M059J (cell line): ENCODE data around the gene GRIK1. TPM values are rescaled to one million over a fixed set of nuclear protein-coding genes. Genes with fewer than 3 reads are reported as not detected.
"Not testable (repeated sequence)": the region's sequence is repeated elsewhere in the genome, so short reads cannot be mapped to it uniquely, and the experiment has no call there.

Source experiments
- DNase-seq: peaks from one replicate; pipeline ENCODE4 v3.0.0-alpha.2; 2012; ENCODE audit warnings: low read depth
- total RNA-seq: library from RNA; depleted of rRNA; stranded (reverse); fragments of >200 nt; shearing (Covaris generic); gene quantifications from 2 replicates; pipeline ENCODE4 v1.2.3, GENCODE V29; 2014; rRNA removed

The GRIK1 gene
- not detected in 2 replicates for total RNA-seq

DNA sequence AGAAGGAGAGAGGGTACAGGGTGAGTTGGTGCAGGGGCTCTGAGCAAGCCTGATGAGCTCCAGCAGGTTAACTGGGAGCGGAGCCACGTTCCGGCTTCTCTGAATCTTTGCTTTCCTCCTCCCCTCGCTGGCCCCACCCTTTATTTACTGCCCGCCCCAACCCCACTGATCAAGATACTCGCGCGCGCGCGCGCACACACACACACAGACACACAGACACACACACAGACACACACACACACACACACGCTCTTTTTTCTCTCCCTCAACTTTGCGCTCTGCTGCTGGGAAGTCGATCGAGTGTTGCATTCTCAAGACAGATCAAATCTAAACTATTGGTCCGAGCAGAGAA, at the start of gene GRIK1:
Gene GRIK1 (minus strand): TSS at position 73 of the 352 bp plus-strand sequence.
- DNase-seq, result no peak

DNA sequence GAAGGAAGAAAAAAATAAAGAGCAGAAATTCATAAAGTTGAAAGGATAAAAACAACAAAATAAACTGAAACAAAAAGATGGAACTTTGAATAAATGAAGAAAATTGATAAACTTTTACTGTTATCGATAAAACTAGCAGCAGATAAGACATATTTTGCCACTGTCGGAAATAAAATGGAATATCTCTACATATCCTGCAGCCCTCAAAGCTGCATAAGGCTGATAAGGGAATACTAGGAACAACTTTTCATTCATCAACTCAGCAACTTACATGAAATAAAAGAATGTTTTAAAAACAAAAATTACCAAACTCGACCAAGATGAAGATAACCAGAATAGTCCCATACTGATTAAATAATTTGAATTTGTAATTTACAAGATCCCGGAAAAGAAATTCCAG, 48.0 kb upstream of the GRIK1 start:
- no peak for DNase-seq

DNA sequence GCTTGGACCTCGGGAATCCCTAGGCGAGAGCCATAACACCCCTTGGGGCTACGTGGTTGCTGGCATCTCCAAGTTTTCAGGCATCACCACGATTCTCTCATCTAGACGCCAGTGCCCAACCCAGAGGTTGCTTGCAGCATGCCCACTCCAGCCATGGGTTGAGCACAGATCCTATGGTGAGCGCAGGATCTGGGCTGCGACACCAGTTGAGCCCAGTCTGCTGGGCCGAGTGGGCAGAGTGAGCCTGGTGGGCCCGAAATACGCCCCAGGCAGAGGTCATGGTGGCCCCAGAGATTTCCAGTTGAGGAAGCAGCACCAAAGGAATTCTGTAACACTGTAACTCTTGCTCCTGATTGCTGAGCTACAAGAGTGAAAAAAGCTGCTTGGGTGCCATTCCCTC, 46.1 kb upstream of the GRIK1 start:
- DNase-seq, result no peak

DNA sequence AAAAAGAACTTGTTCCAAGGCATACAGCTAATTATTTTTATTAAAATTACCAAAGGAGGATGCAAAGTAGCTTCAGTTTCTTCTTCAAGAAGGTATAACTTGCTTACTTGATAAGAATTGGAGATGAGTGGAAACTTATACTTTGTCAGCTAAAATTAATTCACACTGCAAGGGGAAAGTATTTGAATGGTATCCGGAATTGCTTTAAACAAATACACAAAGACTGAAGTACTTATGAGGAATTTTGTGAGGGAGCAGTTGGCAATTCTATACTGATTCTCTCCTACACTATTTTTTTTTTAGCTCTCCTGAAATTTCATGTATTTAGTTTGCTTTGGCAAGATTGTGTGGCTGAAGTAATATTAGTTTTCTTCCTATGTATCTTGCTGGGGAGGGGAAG, 39.2 kb upstream of the GRIK1 start:
- no peak for DNase-seq

DNA sequence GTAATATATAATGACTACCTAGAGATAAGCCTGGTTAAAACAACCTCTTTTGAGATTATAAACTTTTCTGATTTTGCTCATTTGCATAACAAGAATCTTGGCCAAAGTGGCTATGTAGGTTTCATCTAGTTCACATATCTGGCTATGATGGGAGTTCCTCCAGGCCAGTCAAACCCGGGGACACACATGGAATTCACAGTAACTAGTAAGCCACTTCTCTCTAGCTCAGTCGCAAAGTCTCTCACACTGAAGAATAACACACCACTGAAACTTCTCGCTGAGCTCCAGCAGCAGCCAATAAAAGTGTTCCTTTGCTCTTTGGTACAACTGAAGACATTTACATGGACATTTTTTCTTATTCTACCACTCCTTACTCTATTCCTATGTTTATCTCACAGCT, 36.0 kb upstream of the GRIK1 start:
- no peak for DNase-seq

DNA sequence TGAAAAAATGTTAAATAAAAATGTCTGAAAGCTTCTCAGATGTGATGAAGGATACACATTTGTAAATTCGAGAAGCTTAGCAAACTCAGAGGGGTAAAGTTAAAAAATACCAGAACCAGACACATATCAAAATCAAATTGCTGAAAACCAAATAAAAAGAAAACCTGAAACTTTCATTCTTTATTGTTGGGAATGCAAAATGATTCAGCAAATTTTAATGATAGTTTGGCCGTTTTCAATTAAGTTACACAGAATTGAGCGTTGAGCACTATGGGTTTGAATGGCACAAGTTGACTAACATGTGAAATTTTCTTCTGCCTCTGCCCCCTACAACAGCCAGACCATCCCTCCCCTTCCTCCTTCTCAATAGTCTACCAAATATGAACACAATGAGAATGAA, 33.5 kb upstream of the GRIK1 start:
- no peak for DNase-seq

DNA sequence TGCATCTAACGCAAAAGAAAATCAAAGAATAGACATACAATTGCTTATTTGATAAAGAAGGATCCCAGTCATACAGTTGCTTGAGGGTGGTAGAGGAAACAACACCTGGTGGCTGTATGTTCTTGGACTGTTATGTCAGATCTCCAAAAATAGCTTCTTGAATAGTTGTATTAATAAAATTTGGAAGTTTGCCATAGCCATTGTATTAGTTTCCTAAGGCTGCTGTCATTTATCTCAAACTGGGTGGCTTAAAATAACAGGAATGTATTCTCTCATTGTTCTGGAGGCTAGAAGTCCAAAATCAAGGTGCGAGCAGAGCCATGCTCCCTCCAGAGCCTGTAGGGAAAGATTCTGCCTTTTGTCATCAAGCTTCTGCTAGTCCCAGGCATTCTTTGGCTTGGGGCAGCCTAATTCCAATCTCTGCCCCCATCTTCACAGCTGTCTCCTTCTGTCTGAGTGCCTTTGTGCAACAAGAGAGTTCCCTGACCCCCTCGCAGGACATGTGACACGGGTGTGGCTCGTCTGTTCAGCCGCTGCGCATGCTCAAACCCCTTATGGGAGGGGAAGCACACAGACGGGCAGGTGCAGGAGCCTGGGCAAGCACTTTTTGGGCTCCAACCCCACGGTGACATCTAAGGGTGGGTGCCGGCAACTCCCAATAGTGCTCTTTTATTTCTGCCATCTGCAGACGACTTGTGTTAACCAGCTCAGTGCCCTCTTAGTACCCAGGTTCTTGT, 21.7 kb upstream of the GRIK1 start:
- DNase-seq, result no peak

DNA sequence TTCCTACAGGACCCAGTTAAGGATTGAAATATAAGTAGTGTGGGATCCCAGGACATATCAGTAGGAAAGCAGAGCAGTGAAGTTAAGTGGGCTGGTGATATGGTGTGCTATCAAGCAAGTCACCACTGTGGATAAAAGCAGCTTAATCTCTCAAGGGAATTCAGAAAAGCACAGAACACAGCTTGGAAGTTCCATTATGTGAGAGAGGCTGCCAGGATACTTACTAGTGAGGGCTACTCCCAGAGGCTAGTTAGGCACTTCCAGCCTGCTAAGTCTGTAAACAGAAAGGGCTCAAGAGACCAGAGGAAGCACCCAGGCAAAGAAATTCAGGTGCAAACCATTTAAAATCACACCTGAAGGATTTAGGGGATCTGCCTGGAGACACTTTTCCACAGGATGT, 18.8 kb upstream of the GRIK1 start:
- DNase-seq, result no peak

DNA sequence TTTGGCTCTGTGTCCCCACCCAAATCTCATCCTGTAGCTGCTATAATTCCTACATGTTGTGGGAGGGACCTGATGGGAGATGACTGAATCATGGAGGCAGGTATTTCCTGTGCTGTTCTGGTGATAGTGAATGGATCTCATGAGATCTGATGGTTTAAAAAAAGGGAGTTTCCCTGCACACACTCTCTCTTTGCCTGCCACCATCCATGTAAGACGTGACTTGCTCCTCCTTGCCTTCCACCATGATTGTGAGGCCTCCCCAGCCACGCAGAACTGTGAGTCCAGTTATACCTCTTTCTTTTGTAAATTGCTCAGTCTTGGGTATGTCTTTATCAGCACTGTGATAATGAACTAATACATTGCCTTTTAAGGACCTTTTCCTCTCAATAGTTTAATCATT, 18.2 kb upstream of the GRIK1 start:
- not testable (repeated sequence) for DNase-seq

DNA sequence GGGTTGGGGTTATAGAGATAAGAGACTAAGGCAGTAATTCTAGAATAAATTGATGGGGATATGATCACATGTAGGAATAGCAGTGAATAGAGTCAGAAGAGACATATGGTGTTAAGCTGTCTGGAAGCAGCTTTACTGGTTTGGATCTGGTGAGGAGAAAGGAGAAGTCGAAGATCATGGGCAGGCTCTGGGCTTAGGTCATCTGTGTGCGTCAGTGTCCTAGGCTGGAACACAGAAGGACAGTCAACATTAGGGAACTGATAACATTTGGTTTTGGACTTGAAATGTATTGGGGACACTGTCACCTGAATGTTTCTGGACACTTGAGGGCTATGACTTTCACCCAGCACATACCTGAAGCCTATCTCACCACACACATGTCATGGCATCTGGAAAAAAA, 13.9 kb upstream of the GRIK1 start:
- DNase-seq, result no peak

DNA sequence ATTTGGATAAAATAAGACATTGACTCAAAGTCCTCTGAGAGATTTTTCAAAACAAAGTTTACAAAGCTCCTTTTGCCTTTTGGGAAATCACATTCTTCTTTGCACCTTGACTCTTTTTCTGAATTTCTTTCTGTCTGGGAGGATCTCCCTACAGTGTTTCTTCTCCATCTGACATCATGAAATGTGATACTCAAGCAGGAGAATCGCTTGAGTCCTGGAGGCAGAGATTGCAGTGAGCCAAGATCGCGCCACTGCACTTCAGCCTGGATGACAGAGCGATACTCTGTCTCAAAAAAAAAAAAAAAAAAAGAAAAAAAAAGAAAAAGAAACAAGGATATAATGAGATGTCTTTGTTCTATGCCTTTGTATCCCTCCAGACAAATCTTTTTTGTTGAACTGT, 13.3 kb upstream of the GRIK1 start:
- no peak for DNase-seq

DNA sequence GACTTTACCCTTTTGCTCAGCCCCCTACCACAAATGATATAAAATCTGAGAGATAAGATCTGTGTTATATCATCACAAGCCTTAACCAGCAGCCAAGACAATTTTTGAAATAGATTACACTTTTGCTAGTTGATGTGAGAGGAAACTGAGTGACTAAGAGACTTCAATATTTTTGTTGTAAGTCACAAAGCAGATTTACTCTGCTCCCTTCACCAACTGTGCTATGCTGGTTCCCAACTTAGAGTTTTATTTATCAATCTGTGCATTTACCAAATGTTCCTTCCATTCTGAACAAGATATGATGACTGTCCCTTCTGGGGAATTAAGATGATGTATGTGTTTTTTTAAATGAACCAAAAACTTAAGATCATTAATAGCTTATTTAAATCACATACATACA, 12.1 kb upstream of the GRIK1 start:
- no peak for DNase-seq

DNA sequence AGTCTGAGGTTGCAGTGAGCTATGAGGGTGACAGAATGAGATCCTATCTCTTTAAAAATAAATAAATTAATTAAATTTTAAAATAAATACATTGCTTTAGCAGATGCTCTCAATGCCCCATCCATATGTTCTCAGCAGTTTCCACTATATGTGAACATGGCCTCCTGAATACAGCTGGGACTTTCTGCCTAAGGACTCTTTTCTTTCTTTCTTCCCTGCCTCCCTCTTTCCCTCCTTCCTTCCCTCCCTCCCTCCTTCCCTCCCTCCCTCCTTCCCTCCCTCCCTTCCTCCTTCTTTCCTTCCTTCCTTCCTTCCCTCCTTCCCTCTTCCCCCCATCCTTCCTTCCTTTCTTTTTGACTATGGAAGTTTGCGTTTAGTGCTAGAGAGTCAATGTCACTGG, 10.2 kb upstream of the GRIK1 start:
- DNase-seq, result no peak

DNA sequence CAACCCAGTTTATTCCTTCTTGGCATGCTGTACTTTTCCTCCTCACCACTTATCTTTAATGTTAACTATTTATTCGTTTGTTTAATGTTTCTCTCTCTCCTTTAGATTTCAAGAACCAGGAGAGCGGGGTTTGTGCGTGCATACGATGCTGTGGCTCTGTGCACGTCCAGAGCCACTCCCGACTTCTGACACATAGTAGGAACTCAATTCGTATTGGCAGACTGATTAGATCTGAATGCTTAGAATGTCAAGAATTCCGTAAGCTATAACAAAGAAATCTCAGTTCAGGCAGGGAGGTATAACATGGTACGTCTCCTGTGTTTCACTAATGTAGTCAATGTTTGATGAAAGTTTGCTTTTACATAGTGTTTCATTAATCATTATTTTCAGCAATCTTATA, 7.3 kb upstream of the GRIK1 start:
- no peak for DNase-seq

DNA sequence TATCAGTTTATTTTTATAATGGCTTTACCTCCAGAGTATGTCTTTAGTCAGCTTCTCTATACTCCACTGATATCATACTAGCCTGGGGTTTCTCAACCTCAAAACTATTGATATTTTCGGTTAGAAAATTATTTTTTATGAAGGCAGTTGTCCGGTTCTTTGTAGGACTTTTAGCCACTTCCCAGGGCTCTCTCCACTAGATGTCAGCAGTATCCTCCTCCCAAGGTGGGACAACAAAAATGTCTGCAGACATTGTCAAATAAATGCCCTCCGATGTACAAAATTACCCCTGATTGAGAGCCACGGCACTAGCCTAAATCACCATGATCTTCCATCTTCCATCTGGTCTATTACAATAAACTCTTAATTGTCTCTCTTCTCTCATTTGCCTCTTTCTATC, 4.1 kb upstream of the GRIK1 start:
- DNase-seq, result no peak

DNA sequence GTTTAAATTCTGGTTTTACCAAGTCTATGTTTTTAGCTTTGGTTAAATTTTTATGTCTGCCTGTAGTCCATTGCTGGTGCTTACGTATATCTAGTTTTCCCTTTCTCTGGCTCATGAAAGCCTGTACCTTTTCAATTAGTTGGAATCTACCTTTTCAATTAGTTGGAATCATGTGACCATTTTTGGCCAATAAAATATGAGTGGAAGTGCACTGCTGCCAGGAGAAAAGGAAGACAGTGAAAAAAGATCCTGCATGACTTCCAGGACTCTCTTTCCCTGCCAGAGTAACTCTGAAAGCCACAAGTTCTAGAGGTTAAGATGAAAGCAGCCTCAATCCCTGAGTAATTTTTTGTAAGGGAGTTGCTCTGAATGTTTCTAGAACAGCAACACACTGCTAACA, 2.2 kb upstream of the GRIK1 start:
- no peak for DNase-seq

DNA sequence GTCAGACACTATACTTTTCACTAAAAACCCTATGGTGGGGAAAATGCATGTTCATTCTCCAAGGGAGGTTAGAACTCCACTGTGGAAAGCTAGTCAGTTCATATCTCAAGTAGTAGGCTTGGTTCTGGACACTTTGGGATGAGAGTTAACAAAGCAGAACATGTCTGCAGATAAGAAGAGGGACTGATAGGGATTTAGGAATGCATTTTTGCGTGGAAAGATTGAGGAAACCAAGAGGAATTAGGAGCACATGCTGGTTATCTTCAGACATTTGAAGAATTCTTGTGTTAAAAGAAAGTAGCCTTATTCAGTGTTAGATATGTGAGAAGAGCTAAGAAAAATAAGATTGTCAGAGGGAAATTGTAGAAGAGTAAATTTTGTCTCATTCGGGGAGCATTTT, 1.2 kb upstream of the GRIK1 start:
- DNase-seq, result no peak

DNA sequence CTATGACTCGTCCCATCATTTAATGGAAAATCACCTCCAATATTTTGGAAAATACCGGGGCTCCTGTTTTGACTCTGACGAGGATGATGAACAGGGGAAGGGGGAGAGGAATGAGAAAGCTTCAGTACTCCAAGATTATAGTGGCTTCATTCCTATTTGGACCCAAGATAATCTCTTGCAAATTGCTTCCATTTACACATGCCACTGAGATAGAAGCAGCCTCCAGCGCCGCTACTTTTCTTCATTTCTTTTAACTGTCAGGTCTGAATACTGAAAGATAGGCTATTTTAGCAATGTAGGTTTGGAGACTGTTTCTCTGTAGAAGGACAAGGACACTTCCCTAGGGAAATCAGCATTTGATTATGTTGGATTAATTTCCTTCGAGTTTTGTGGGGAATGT, 565 bp upstream of the GRIK1 start:
- no peak for DNase-seq

DNA sequence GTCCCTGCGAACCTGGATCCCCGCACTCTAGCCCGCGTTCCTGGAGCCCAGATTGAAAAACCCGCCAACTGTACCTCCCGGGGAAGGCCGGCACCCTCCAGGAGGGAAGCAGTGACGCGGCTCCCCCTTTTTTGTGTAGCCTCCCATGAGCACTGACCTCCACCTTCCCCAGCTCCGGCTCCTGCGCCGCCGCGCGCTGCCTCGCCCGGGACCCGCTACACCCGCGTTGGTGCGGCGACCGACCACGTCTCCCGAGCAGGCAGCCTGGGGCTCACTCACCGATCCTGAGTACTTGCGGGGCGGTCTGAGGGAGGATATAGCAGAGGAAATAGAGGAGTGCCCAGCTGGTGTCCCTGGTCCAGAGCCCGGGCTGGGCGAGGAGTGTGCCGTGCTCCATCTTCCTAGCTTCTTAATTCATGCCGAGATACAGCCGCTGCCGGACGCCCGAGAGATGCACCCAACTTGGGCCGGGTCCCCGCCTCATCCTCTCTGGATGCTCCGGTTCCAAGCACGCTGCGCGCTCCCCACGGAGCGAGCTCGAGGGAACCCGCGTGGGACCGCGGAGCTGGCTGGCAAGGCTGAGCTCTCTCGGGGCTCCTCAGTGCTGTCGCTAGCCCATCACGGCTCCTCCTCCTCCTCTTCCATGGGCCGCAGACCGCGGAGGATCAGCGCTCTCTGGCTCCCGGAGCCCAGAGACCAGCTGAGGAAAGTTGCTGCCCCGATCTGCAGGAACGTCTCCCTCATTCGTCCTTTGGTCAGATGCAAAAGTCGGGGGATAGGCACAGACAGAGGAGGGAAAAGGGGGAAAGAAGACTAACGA, 482 bp downstream of the GRIK1 start:
- no peak for DNase-seq

DNA sequence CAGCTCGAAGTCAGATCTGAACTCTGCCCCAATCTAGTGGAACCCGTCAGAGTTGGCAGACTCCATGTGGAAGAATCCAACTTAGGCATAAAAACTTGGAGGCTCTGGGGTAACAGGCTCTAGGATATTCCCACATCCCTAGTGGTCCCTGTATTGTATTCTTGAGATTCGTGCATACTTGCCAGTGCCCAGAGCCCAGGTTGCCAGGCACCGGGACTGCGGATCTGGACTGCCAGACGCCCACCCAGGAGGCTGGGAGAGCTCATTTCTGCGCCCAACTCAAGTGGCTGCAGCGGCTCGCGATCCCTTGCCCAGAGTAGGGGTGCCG, 1.1 kb downstream of the GRIK1 start:
- no peak for DNase-seq

DNA sequence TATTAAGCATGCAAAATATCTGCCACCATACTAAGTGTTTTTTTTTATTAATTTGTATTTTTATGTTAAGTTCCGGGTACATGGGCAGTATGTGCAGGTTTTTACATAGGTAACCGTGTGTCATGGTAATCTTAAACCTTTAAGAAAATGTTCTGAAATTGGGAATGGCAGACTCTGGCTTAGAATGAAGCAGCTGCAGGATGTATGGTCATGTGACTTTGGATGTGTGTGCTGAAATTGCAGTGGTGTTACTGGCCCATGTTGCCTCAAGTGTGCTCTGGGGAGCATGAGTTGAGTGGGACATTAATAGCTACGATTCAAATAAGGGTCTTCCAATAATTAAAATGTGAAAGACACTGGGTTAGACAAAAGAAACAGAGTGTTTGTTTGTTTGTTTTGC, 6.7 kb downstream of the GRIK1 start:
- DNase-seq, result no peak

DNA sequence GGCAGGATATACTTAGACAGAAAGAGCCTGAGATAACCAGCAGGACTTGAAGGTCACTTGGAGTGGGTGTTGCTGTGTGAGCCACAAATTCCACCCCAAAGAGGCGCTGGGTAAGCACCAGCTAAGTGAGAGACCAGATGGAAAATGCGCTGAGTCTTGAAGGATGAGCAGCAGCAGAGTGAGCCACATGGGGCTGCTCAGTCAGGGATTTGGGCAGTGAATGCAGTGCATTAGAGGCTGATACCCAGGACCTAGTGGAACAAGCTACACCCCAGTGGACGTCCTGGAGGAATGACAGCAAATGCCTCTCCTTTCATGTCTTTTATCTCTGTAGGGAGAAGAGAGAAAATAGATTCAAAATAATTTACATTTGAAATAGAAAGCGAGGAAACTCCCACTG, 11.3 kb downstream of the GRIK1 start:
- no peak for DNase-seq

DNA sequence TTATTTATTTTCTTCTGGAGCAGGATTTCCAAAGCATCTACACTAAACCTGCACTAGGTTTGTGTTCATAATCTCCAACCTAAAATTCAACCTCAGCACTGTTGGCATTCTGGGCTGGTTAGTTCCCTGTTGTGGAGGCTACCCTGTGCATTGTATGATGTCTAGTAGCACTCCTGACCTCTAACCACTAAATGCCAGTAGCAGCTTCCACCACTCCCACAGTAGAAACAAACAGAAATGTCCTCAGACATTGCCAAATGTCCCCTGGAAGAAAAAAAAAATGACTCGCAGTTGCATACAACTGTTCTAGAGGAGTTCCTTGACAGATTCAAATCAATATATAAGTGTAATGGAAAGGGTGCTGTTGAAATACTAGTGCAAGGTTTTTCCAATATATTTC, 18.9 kb downstream of the GRIK1 start:
- DNase-seq, result no peak

DNA sequence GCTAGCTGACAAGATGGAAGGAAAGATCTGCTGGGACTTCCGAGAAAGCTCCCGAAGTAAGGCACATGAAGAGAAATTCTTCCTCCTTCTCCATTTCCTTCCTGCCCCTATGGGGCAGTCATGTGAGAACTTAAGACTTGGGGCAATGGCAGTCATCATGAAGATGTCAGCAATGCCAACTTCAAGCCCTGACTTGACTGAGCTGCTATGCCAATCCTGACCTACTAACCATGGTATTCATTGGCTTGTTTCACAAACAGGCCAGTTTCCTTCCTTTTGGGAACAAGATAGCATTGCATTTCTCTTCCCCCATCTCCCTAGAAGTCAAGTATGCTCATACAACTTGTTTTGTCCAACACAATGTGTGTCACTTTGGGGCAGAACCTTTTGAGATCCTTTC, 25.5 kb downstream of the GRIK1 start:
- no peak for DNase-seq
